Measurements from ENCODE around the gene HELZ2.

The HELZ2 gene

GRCh38 chr20:63527184-63527583 is 46.9 kb downstream of the HELZ2 start:
- no peak for DNase-seq (ENCODE audit: low read depth in 2 of 2, low spot score in 1 of 2)

- no peak for DNase-seq (ENCODE audit: low read depth in 2 of 2, low spot score in 1 of 2)
Observed at GRCh38 chr20:63525971-63526370, 48.1 kb downstream of the HELZ2 start.

GRCh38 chr20:63525185-63525584 is 48.9 kb downstream of the HELZ2 start:
- DNase-seq (ENCODE audit: low read depth in 2 of 2, low spot score in 1 of 2) = no peak

Measured in stimulated activated CD8-positive, alpha-beta memory T cell treated with anti-CD3 and anti-CD28 coated beads, Interleukin-4, amount 100 ng/mL, for 1 hour (primary cell).